ENCODE results near the gene FFAR4.

DNA sequence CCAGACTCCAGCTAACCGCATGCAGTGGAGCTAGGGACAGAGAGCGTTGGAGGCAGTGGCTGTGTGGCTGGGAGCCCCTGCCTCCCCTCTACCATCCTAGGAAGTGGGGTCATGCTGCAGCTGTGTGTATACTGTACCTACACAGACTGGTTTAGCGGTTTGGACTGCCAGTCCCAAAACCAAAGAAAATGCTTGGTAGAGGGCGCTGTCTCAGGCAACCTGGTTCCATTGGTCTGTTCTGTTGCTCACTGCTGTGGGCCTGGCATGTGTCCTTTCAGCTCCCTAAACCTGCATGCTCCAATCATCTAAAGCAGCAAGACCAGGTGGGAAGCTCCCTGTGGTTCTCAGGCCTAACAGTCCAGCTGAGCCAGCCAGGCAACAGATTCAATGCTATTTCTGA is 30.1 kb downstream of the FFAR4 start:
- TF ChIP-seq, protein P1, sequence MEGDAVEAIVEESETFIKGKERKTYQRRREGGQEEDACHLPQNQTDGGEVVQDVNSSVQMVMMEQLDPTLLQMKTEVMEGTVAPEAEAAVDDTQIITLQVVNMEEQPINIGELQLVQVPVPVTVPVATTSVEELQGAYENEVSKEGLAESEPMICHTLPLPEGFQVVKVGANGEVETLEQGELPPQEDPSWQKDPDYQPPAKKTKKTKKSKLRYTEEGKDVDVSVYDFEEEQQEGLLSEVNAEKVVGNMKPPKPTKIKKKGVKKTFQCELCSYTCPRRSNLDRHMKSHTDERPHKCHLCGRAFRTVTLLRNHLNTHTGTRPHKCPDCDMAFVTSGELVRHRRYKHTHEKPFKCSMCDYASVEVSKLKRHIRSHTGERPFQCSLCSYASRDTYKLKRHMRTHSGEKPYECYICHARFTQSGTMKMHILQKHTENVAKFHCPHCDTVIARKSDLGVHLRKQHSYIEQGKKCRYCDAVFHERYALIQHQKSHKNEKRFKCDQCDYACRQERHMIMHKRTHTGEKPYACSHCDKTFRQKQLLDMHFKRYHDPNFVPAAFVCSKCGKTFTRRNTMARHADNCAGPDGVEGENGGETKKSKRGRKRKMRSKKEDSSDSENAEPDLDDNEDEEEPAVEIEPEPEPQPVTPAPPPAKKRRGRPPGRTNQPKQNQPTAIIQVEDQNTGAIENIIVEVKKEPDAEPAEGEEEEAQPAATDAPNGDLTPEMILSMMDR (conservative IDR thresholded peaks at IDR 0.05; ENCODE audit: low read depth, low read length), result no peak
- TF ChIP-seq, protein P2, sequence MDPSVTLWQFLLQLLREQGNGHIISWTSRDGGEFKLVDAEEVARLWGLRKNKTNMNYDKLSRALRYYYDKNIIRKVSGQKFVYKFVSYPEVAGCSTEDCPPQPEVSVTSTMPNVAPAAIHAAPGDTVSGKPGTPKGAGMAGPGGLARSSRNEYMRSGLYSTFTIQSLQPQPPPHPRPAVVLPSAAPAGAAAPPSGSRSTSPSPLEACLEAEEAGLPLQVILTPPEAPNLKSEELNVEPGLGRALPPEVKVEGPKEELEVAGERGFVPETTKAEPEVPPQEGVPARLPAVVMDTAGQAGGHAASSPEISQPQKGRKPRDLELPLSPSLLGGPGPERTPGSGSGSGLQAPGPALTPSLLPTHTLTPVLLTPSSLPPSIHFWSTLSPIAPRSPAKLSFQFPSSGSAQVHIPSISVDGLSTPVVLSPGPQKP (IDR thresholded peaks at IDR 0.05; ENCODE audit: borderline replicate concordance, low read depth, low read length), result no peak
- no peak for TF ChIP-seq MAZ (IDR thresholded peaks at IDR 0.05; ENCODE audit: borderline replicate concordance, low read depth, low read length)
- no peak for TF ChIP-seq NFE2L2 (IDR thresholded peaks at IDR 0.05; ENCODE audit: low read depth, low read length)
